ENCODE results near the gene FLOT1.

DNA sequence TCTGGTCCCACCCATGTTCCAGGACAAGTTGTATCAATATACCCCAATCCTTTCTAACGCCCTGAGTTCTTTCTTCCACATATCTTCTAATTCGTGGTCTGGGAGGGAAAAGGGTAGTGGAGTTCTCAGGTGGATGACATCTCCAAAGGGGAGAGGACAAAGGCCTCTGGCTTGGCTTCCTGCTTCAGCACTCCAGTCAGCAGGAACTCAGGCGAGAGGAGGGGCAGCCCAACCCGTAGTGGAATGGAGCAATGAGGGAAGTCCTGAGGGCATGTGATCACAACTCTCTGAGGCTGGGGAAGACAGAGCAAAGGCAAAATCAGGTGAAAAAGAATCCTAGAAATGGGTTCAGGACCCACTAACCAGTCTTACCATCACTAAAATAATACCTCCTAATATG is 42.1 kb downstream of the FLOT1 start:
- TF ChIP-seq CTCF (conservative IDR thresholded peaks at IDR 0.05; ENCODE audit: low read depth, low read length) (no peak), EZH2 (IDR thresholded peaks at IDR 0.05; ENCODE audit: borderline replicate concordance, low read depth, low read length, poor library complexity, severe bottlenecking) (no peak)
